ENCODE results near the gene ORM2. TPM values are rescaled to one million over a fixed set of nuclear protein-coding genes. Genes with fewer than 3 reads are reported as not detected.

Gene ORM2
- total and polyA plus RNA-seq, 7 experiments from 2014 or later: not detected

- POLR2A ChIA-PET: interaction anchor here (1.5 to 1.7 kb wide), 2 partner anchors 50 to 61 kb away, joined by 3 to 4 read pairs; no protein-coding TSS in a partner anchor
- peaks cover 26 to 63% (median 39%) of the 10 kb centered on the region in 3 experiments for H3K36me3 ChIP-seq (ENCODE audit: control insufficient read depth in 2 of 3, insufficient read depth in 3 of 3, low read length in 3 of 3)
- Mint-ChIP-seq H3K4me1 (peaks cover 1 to 25% (median 7%) of the 10 kb centered on the region in 7 donors), H3K27me3 (no peaks in the 10 kb centered on the region), H3K27ac (peak overlapping the region in 3 of 9 donors; percentile 12 to 52 (median 16)), H3K9me3 (peaks cover 0 to under 1% (median 0%) of the 10 kb centered on the region in 11 donors), H3K36me3 (peaks cover 4 to 54% (median 13%) of the 10 kb centered on the region in 5 donors), H3K4me3 (no peak overlapping the region)
- peaks cover 0 to 3% of the 10 kb centered on the region in 2 donors for H3K4me1 ChIP-seq (ENCODE audit: control insufficient read depth in 2 of 2, insufficient read depth in 2 of 2, low read length in 2 of 2)
- H3K27ac ChIP-seq (ENCODE audit: low read depth, low read length): no peak overlapping the region
- no peaks in the 10 kb centered on the region for H3K9me3 ChIP-seq (ENCODE audit: control insufficient read depth in 2 of 3, low read length in 3 of 3)
- H3K27me3 ChIP-seq (ENCODE audit: control insufficient read depth in 2 of 2, insufficient read depth in 2 of 2, low read length in 2 of 2): no peaks in the 10 kb centered on the region
- DNase-seq (no peak), ATAC-seq (no peak)
- CTCF ChIA-PET: no interaction called here
- intact Hi-C loops (cut with micrococcal nuclease): loop anchor here (5.0 to 10.0 kb wide), 2 partner anchors 171 to 319 kb away; partner anchors contain the start of genes TEX53 (in 1 of the 2) and WHRN (in 1 of the 2)
- H3K4me3 ChIP-seq (ENCODE audit: low read length): no peak overlapping the region
Measured at GRCh38 chr9:114336157-114336556, 6.5 kb downstream of the ORM2 start.

DNA sequence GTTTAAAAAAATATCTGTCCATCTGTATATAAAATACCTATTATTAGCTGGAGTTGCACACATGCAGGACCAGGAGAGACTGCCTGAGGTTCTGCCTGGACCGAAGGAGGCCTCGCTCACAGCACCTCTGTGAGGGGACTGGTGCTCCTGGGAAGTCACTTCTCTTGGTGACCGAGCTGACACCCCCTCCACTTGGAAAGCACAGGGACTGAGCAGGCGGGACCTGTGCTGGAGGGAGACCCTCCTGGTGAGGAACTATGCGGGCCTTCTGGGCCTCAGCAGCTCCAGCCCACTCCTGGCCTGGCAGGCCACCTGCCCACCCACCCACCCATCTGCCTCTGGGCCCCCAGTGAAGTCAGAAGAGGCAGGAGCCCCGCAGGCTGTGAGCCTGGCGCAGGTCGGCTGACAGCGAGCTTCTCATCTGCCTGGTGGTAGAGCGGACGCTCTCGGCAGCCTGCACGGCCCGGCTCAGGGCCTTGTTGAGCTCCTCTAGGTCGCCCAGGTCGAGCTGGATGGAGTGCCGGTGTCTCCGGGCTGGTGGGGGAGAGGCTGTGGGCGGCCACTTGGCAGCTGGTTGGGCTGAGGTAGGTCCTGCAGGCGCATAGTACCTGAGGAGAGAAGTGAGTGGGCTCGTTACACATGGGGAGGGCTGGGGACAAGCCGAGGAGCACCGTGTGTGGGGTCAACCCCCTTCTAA, 7.2 kb downstream of the ORM2 start:
- Mint-ChIP-seq H3K27me3 (no peaks in the 10 kb centered on the region), H3K4me1 (peaks cover 4 to 29% (median 7%) of the 10 kb centered on the region in 7 donors), H3K4me3 (no peak overlapping the region), H3K27ac (peak overlapping the region in 6 of 9 donors; percentile 12 to 68 (median 40)), H3K36me3 (peaks cover 7 to 59% (median 17%) of the 10 kb centered on the region in 5 donors), H3K9me3 (no peaks in the 10 kb centered on the region)
- POLR2A ChIA-PET: interaction anchor here (1.0 to 1.7 kb wide), 3 partner anchors 27 to 61 kb away, joined by 3 to 5 read pairs (median 4); no protein-coding TSS in a partner anchor
- CTCF ChIA-PET: interaction anchor here (1.2 kb wide), 1 partner anchor 50 kb away, joined by 3 read pairs; the partner anchor contains the start of gene AKNA
- Histone ChIP-seq H3K36me3 (ENCODE audit: control insufficient read depth in 2 of 3, insufficient read depth in 3 of 3, low read length in 3 of 3) (peaks cover 26 to 70% (median 43%) of the 10 kb centered on the region in 3 experiments), H3K4me1 (ENCODE audit: control insufficient read depth in 2 of 2, insufficient read depth in 2 of 2, low read length in 2 of 2) (no peaks in the 10 kb centered on the region), H3K9me3 (ENCODE audit: control insufficient read depth in 2 of 3, low read length in 3 of 3) (no peaks in the 10 kb centered on the region), H3K4me3 (ENCODE audit: low read length) (no peak overlapping the region), H3K27ac (ENCODE audit: low read depth, low read length) (no peak overlapping the region), H3K27me3 (ENCODE audit: control insufficient read depth in 2 of 2, insufficient read depth in 2 of 2, low read length in 2 of 2) (no peaks in the 10 kb centered on the region)
- intact Hi-C loops (cut with micrococcal nuclease): loop anchor here (5.0 to 10.0 kb wide), 2 partner anchors 170 to 318 kb away; partner anchors contain the start of genes TEX53 (in 1 of the 2) and WHRN (in 1 of the 2)
- DNase-seq (no peak), ATAC-seq (no peak)

DNA sequence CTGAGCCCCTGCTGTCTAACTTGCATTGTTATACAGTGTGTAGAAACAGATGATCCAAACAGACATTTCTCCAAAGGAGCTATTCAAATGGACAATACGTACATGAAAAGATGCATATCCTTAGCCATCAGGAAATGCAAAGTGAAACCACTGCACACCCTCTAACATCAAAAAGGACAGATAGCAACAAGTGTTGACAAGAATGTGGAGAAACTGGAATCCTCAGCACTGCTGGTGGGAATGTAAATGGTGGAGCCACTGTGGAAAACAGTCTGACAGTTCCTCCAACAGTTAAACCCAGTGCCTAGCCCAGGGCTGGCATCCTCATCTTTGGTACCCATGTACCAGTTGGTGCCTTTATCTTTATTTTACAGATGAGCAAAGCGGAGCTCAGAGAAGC, 8.5 kb downstream of the ORM2 start:
- Mint-ChIP-seq H3K27ac (peak overlapping the region in 6 of 9 donors; percentile 50 to 76 (median 63)), H3K4me3 (no peak overlapping the region), H3K36me3 (peaks cover 7 to 65% (median 17%) of the 10 kb centered on the region in 5 donors), H3K4me1 (peaks cover 5 to 31% (median 8%) of the 10 kb centered on the region in 7 donors), H3K9me3 (no peaks in the 10 kb centered on the region), H3K27me3 (no peaks in the 10 kb centered on the region)
- intact Hi-C loops (cut with micrococcal nuclease): loop anchor here (2.0 to 10.0 kb wide), 4 partner anchors 15 to 317 kb away; partner anchors contain the start of genes TEX53 (in 1 of the 2) and WHRN (in 1 of the 2)
- ChIA-PET CTCF (interaction anchor here (0.8 to 3.4 kb wide), 8 partner anchors 23 to 315 kb away, joined by 3 to 10 read pairs (median 4); no protein-coding TSS in a partner anchor), POLR2A (interaction anchor here (0.6 to 1.7 kb wide), 6 partner anchors 33 to 1110 kb away, joined by 3 to 5 read pairs (median 4); partner anchors contain the start of gene AKNA)
- ATAC-seq (no peak), DNase-seq (no peak)
- Histone ChIP-seq H3K27me3 (ENCODE audit: control insufficient read depth in 2 of 2, insufficient read depth in 2 of 2, low read length in 2 of 2) (no peaks in the 10 kb centered on the region), H3K4me3 (ENCODE audit: low read length) (no peak overlapping the region), H3K36me3 (ENCODE audit: control insufficient read depth in 2 of 3, insufficient read depth in 3 of 3, low read length in 3 of 3) (peaks cover 26 to 82% (median 53%) of the 10 kb centered on the region in 3 experiments), H3K9me3 (ENCODE audit: control insufficient read depth in 2 of 3, low read length in 3 of 3) (no peaks in the 10 kb centered on the region), H3K4me1 (ENCODE audit: control insufficient read depth in 2 of 2, insufficient read depth in 2 of 2, low read length in 2 of 2) (no peaks in the 10 kb centered on the region), H3K27ac (ENCODE audit: low read depth, low read length) (peak overlapping the region; percentile 50)

DNA sequence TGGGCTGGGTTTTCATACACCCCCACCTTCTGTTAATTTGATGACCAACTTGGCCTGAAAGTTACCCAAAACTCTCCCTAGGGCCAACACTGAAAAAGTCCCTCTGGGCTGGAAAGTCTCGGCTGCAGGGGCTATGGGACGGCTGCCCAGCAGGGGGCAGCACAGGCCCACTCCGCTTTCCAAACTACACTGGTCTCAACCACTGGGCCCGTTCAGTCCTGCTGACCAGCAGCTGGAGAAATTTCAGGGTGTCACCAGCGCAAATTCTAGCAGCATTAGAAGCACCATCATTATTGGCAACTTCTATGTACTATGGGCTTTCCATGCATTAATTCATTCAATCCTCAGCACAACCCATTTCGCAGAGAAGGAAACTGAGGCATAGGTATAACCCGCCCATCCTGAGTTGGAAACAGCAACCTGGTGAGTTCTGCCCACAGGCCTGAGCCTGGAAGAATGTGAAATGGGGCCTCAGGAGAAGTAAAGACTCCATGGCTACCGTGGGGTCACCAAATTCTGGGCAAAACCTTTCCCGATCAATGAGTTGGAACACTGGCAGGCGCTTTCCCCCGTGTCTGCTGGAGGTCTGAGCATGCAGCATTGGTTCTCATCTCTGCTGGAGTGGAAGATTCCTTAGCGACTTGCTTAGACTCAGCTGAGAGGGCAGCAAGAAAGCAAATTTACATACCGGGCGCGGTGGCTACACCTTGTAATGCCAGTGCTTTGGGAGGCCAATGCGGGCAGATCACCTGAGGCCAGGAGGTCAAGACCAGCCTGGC, 9.7 kb downstream of the ORM2 start:
- ChIA-PET CTCF (interaction anchor here (0.7 to 3.4 kb wide), 8 partner anchors 15 to 314 kb away, joined by 3 to 10 read pairs (median 3); no protein-coding TSS in a partner anchor), POLR2A (interaction anchor here (1.0 to 1.7 kb wide), 5 partner anchors 15 to 58 kb away, joined by 3 to 5 read pairs (median 3); no protein-coding TSS in a partner anchor)
- ATAC-seq (peak; percentile 83), DNase-seq (peak in 8 of 9 donors; percentile 19 to 64 (median 50))
- peaks cover 8 to 37% (median 17%) of the 10 kb centered on the region in 7 donors for H3K4me1 Mint-ChIP-seq
- Histone ChIP-seq H3K36me3 (ENCODE audit: control insufficient read depth in 2 of 3, insufficient read depth in 3 of 3, low read length in 3 of 3) (peaks cover 33 to 93% (median 64%) of the 10 kb centered on the region in 3 experiments), H3K27ac (ENCODE audit: low read depth, low read length) (peak overlapping the region; percentile 14), H3K27me3 (ENCODE audit: control insufficient read depth in 2 of 2, insufficient read depth in 2 of 2, low read length in 2 of 2) (no peaks in the 10 kb centered on the region), H3K4me3 (ENCODE audit: low read length) (no peak overlapping the region), H3K9me3 (ENCODE audit: control insufficient read depth in 2 of 3, low read length in 3 of 3) (no peaks in the 10 kb centered on the region), H3K4me1 (ENCODE audit: control insufficient read depth in 2 of 2, insufficient read depth in 2 of 2, low read length in 2 of 2) (no peaks in the 10 kb centered on the region)
- H3K27ac Mint-ChIP-seq: peak overlapping the region in 6 of 9 donors; percentile 15 to 76 (median 67)
- peaks cover 7 to 70% (median 25%) of the 10 kb centered on the region in 5 donors for H3K36me3 Mint-ChIP-seq
- no peak overlapping the region for H3K4me3 Mint-ChIP-seq
- H3K27me3 Mint-ChIP-seq: no peaks in the 10 kb centered on the region
- intact Hi-C loops (cut with micrococcal nuclease): loop anchor here (1.0 to 10.0 kb wide), 9 partner anchors 13 to 315 kb away; partner anchors contain the start of genes TEX53 (in 1 of the 2) and WHRN (in 1 of the 2)
- H3K9me3 Mint-ChIP-seq: no peaks in the 10 kb centered on the region

GRCh38 chr9:114341152-114341830, 11.6 kb downstream of the ORM2 start:
- H3K4me1 Mint-ChIP-seq: peaks cover 8 to 42% (median 20%) of the 10 kb centered on the region in 7 donors
- H3K27me3 Mint-ChIP-seq: no peaks in the 10 kb centered on the region

More at GRCh38 chr9:114341152-114341830, 11.6 kb downstream of the ORM2 start:
- H3K27ac ChIP-seq (ENCODE audit: low read depth, low read length): peak overlapping the region; percentile 37
- H3K9me3 ChIP-seq (ENCODE audit: control insufficient read depth in 2 of 3, low read length in 3 of 3): no peaks in the 10 kb centered on the region
- intact Hi-C loops (cut with micrococcal nuclease): no loop called here
- ChIA-PET CTCF (interaction anchor here (0.6 to 3.4 kb wide), 2 partner anchors 53 to 277 kb away, joined by 3 to 10 read pairs; no protein-coding TSS in a partner anchor), POLR2A (interaction anchor here (1.0 to 1.8 kb wide), 3 partner anchors 10 to 27 kb away, joined by 3 to 6 read pairs (median 3); no protein-coding TSS in a partner anchor)
- peaks cover 4 to 65% (median 28%) of the 10 kb centered on the region in 5 donors for H3K36me3 Mint-ChIP-seq
- H3K4me3 Mint-ChIP-seq: peak overlapping the region in 1 of 10 donors; percentile 58
- no peaks in the 10 kb centered on the region for H3K9me3 Mint-ChIP-seq
- H3K4me3 ChIP-seq (ENCODE audit: low read length): no peak overlapping the region
- DNase-seq: no peak
- H3K36me3 ChIP-seq (ENCODE audit: control insufficient read depth in 2 of 3, insufficient read depth in 3 of 3, low read length in 3 of 3): peaks cover 49 to 97% (median 82%) of the 10 kb centered on the region in 3 experiments
- no peaks in the 10 kb centered on the region for H3K4me1 ChIP-seq (ENCODE audit: control insufficient read depth in 2 of 2, insufficient read depth in 2 of 2, low read length in 2 of 2)
- peak overlapping the region in 8 of 9 donors; percentile 10 to 83 (median 52) for H3K27ac Mint-ChIP-seq
- ATAC-seq: no peak
- no peaks in the 10 kb centered on the region for H3K27me3 ChIP-seq (ENCODE audit: control insufficient read depth in 2 of 2, insufficient read depth in 2 of 2, low read length in 2 of 2)

Measured in naive thymus-derived CD4-positive, alpha-beta T cell (primary cell).